Prostate gland (tissue), 2 donors: ENCODE data around the gene SP9.

Experiments
- CTCF ChIP-seq, 4 experiments: fragments of 200-600 bp in 2 of 4; fragments of 450-650 bp in 2 of 4; sonication (generic) in 2 of 4; IDR thresholded peaks; 1 replicate in 3 of 4; 2 replicates in 1 of 4; pipeline ENCODE4 v1.5.1; 2016 to 2019; ENCODE audit warnings: antibody characterized with exemption in 4 of 4, mild to moderate bottlenecking in 2 of 4, moderate library complexity in 2 of 4
- POLR2A ChIP-seq: fragments of 450-650 bp; IDR thresholded peaks from one replicate; pipeline ENCODE4 v1.6.1; 2016; ENCODE audit warnings: antibody characterized with exemption, mild to moderate bottlenecking
- POLR2AphosphoS5 ChIP-seq: sonication (generic); formaldehyde crosslinking; IDR thresholded peaks from one replicate; pipeline ENCODE4 v1.6.1; 2017; ENCODE audit warnings: antibody characterized with exemption

- TF ChIP-seq CTCF (IDR thresholded peaks at IDR 0.05) (no peak), POLR2A (no peak), POLR2AphosphoS5 (peak; percentile 2)
These were observed 5.0 kb downstream of the SP9 start for GRCh38 chr2:174339561-174340399.
